ENCODE results near the gene SLC6A18.

DNA sequence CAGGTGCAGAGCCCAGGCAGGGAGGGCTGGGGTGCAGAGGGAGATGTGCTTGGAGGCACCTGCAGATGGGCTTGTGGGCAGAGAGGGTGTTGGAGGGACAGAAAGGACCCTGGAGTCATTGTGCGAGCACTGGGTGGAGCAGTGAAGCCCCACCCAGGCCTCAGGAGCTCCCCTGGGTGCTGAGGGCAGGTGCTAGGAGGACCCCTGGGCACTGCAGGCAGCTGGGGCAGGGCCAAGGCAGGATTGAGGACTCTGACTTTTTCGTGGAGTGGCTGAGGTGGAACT lies 10.3 kb upstream of the SLC6A18 start:
- TF ChIP-seq, protein P1, sequence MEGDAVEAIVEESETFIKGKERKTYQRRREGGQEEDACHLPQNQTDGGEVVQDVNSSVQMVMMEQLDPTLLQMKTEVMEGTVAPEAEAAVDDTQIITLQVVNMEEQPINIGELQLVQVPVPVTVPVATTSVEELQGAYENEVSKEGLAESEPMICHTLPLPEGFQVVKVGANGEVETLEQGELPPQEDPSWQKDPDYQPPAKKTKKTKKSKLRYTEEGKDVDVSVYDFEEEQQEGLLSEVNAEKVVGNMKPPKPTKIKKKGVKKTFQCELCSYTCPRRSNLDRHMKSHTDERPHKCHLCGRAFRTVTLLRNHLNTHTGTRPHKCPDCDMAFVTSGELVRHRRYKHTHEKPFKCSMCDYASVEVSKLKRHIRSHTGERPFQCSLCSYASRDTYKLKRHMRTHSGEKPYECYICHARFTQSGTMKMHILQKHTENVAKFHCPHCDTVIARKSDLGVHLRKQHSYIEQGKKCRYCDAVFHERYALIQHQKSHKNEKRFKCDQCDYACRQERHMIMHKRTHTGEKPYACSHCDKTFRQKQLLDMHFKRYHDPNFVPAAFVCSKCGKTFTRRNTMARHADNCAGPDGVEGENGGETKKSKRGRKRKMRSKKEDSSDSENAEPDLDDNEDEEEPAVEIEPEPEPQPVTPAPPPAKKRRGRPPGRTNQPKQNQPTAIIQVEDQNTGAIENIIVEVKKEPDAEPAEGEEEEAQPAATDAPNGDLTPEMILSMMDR (IDR thresholded peaks at IDR 0.05), result no peak
- TF ChIP-seq ZFX (IDR thresholded peaks at IDR 0.05; ENCODE audit: borderline replicate concordance), result no peak

Measured in 22Rv1 (cell line).